Fibroblast of lung (primary cell): ENCODE measurements around the gene PIGZ. TPM values are rescaled to one million over a fixed set of nuclear protein-coding genes. Genes with fewer than 3 reads are reported as not detected.

Source experiments
- DNase-seq, 2 donors: peaks; one replicate each; pipeline versions ENCODE4 v3.0.0 to v3.0.0-alpha.2; 2010; ENCODE audit warnings: low read depth in 2 of 2
- H2AFZ ChIP-seq: 2 replicates; pipeline ENCODE4 v1.5.1; 2012; ENCODE audit warnings: low read length, control low read depth, inconsistent platforms
- H3K27ac ChIP-seq: 2 replicates; pipeline ENCODE4 v1.5.1; 2011; ENCODE audit warnings: low read length, control low read depth; ENCODE audit not compliant: insufficient read depth
- H3K27me3 ChIP-seq: 2 replicates; pipeline ENCODE4 v1.5.1; 2011; ENCODE audit warnings: mild to moderate bottlenecking, low read length; ENCODE audit not compliant: control insufficient read depth, insufficient read depth
- H3K36me3 ChIP-seq: 2 replicates; pipeline ENCODE4 v1.5.1; 2011; ENCODE audit warnings: low read length; ENCODE audit not compliant: control insufficient read depth, insufficient read depth
- H3K4me1 ChIP-seq: 2 replicates; pipeline ENCODE4 v1.5.1; 2011; ENCODE audit warnings: low read length; ENCODE audit not compliant: control insufficient read depth, insufficient read depth; ENCODE audit errors: extremely low read depth
- H3K4me2 ChIP-seq: 2 replicates; pipeline ENCODE4 v1.5.1; 2011; ENCODE audit warnings: low read length, control low read depth; ENCODE audit not compliant: insufficient read depth; ENCODE audit errors: extremely low read depth
- H3K4me3 ChIP-seq, 4 experiments: fragments of 200-600 bp in 1 of 4; sonication (generic) in 1 of 4; replicated peaks in 1 of 4; 2 replicates each; pipeline ENCODE4 v1.5.1; 2011 to 2016; ENCODE audit warnings: low read length in 4 of 4, low read depth in 3 of 4, mild to moderate bottlenecking in 3 of 4, control low read depth in 2 of 4, inconsistent platforms in 1 of 4, mixed read lengths in 1 of 4; ENCODE audit not compliant: insufficient read depth in 1 of 4; ENCODE audit errors: control extremely low read depth in 1 of 4
- H3K79me2 ChIP-seq: 2 replicates; pipeline ENCODE4 v1.5.1; 2012; ENCODE audit warnings: mild to moderate bottlenecking, low read length, inconsistent platforms; ENCODE audit not compliant: control insufficient read depth, insufficient read depth
- H3K9ac ChIP-seq: 2 replicates; pipeline ENCODE4 v1.5.1; 2011; ENCODE audit warnings: mild to moderate bottlenecking, low read length, control low read depth; ENCODE audit not compliant: insufficient read depth
- H3K9me3 ChIP-seq: 2 replicates; pipeline ENCODE4 v1.5.1; 2012; ENCODE audit warnings: low read depth, low read length; ENCODE audit not compliant: control insufficient read depth, insufficient read depth
- H4K20me1 ChIP-seq: 2 replicates; pipeline ENCODE4 v1.5.1; 2011; ENCODE audit warnings: low read length; ENCODE audit not compliant: control insufficient read depth, insufficient read depth; ENCODE audit errors: extremely low read depth
- CTCF ChIP-seq, 2 donors: IDR thresholded peaks in 1 of 2; conservative IDR thresholded peaks in 1 of 2; 1 replicate in 1 of 2; 2 replicates in 1 of 2; pipeline ENCODE4 v1.5.1; 2011 to 2012; ENCODE audit warnings: low read length in 2 of 2, control low read depth in 1 of 2, inconsistent platforms in 1 of 2, low read depth in 1 of 2, mild to moderate bottlenecking in 1 of 2
- EZH2 ChIP-seq: IDR thresholded peaks from 2 replicates; pipeline ENCODE4 v1.5.1; 2012; ENCODE audit warnings: low read length, control low read depth, mild to moderate bottlenecking; ENCODE audit errors: missing control alignments
- polyA plus RNA-seq, 2 donors: library from polyadenylated mRNA; depleted of rRNA in 1 of 2; stranded (reverse) in 1 of 2; unstranded in 1 of 2; fragments of >200 nt; gene quantifications; 2 replicates each; pipeline ENCODE4 v1.2.1, GENCODE V29; 2011 to 2012; ENCODE audit warnings: missing spikeins in 1 of 2
- total RNA-seq: library from RNA; depleted of rRNA; stranded (reverse); fragments of >200 nt; gene quantifications from 2 replicates; pipeline ENCODE4 v1.2.1, GENCODE V29; 2014

The PIGZ gene
- total and polyA plus RNA-seq, 2 donors (not counting 1 experiment from before 2014, with no cell fraction given) = 0.66 to 2.0 TPM

- Histone ChIP-seq H3K4me3 (peak overlapping the region; percentile 87 to 99 (median 97)), H3K4me2 (peak overlapping the region; percentile 96), H3K27ac (peak overlapping the region; percentile 98), H3K4me1 (peaks cover 10% of the 10 kb centered on the region), H3K79me2 (peaks cover 47% of the 10 kb centered on the region), H3K27me3 (no peaks in the 10 kb centered on the region), H3K9me3 (no peaks in the 10 kb centered on the region), H3K36me3 (peaks cover 3% of the 10 kb centered on the region), H2AFZ (peak overlapping the region; percentile 75), H3K9ac (peak overlapping the region; percentile 77), H4K20me1 (no peaks in the 10 kb centered on the region)
- TF ChIP-seq CTCF (conservative IDR thresholded peaks at IDR 0.05 in 1 of 2, IDR thresholded peaks at IDR 0.05 in 1 of 2; ENCODE audit: low read depth in 1 of 2, low read length in 2 of 2) = no peak
- TF ChIP-seq EZH2 = no peak
- peak in 1 of 2 donors; percentile 38 for DNase-seq
Observed at GRCh38 chr3:196942915-196943277, 25.7 kb downstream of the PIGZ start.

DNA sequence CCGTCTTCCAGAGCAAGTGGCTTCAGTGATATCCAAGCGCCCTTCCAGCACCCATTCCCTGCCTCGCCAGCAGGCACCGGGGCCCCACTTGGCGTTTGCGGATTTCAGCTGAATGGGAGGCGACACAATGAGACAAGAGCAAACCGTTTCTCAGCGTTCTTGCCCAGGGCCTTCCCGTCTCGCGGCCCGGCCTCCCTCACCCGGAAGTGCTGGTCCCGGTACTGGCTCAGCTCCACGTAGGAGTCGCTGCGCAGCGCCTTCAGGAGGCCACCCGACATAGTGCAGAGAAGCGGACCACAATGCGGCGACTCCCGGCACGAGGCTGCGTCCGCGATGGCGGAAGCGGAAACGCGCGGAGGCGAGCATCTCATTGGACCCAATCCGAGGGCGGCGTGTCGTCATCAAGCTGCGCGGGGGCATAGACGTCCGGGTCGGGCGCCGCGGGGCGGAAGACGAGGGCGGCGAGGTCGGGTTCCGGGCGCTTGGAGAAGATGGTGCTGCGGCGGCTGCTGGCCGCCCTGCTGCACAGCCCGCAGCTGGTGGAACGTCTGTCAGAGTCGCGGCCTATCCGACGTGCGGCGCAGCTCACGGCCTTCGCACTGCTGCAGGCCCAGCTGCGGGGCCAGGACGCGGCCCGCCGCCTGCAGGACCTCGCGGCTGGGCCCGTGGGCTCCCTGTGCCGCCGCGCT is 26.3 kb downstream of the PIGZ start, which contains the start of gene NCBP2:
TSS of gene NCBP2 (minus strand) at position 303 of the 689 bp plus-strand sequence. CDS start at position 278, 25 bp downstream.
- H3K4me1 ChIP-seq = peaks cover 10% of the 10 kb centered on the region
- peak within 1 kb of the TSS; percentile 98 for H3K27ac ChIP-seq
- peak within 1 kb of the TSS; percentile 96 to 99 (median 98) for H3K4me3 ChIP-seq
- H3K4me2 ChIP-seq = peak within 1 kb of the TSS; percentile 96
- H3K36me3 ChIP-seq = peaks cover 7% of the 10 kb centered on the region
- no peaks in the 10 kb centered on the region for H3K27me3 ChIP-seq
- DNase-seq = peak; percentile 97 to 98
- H3K9ac ChIP-seq = peak within 1 kb of the TSS; percentile 97
- no peaks in the 10 kb centered on the region for H3K9me3 ChIP-seq
- H2AFZ ChIP-seq = peak within 1 kb of the TSS; percentile 95
- peaks cover 51% of the 10 kb centered on the region for H3K79me2 ChIP-seq
- no peaks in the 10 kb centered on the region for H4K20me1 ChIP-seq
- TF ChIP-seq EZH2 (no peak), CTCF (conservative IDR thresholded peaks at IDR 0.05 in 1 of 2, IDR thresholded peaks at IDR 0.05 in 1 of 2; ENCODE audit: low read depth in 1 of 2, low read length in 2 of 2) (peak; percentile 50 to 70)

DNA sequence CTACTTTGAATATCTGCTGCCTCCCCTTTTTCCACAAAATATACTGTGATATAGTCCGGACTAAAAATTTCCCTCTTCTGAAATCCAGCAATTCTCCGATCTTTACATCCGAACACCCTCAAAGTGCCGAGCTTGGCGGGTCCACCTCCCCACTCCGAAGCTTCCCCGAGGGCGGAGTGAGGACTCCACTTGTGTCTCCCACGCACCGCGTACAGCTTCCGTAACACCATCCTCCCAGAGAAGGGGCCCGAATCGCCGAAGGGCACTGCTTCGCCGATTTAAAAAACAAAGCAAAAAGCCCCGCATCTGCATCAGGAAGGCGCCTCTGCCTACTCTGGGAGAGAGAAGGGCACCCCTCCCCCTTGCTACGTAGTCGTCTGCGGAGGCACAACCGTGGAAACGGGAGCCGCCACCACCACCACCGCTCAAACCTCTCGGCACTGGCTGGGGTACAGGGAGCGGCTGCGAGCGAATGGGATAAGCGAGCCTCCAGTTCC is 26.9 kb downstream of the PIGZ start:
- H3K79me2 ChIP-seq = peaks cover 51% of the 10 kb centered on the region
- DNase-seq = peak in 1 of 2 donors; percentile 52
- peaks cover 10% of the 10 kb centered on the region for H3K4me1 ChIP-seq
- H3K4me3 ChIP-seq = peak overlapping the region; percentile 96 to 99 (median 98)
- H4K20me1 ChIP-seq = no peaks in the 10 kb centered on the region
- no peaks in the 10 kb centered on the region for H3K27me3 ChIP-seq
- H3K36me3 ChIP-seq = peaks cover 8% of the 10 kb centered on the region
- peak overlapping the region; percentile 68 for H3K4me2 ChIP-seq
- TF ChIP-seq EZH2 (no peak), CTCF (conservative IDR thresholded peaks at IDR 0.05 in 1 of 2, IDR thresholded peaks at IDR 0.05 in 1 of 2; ENCODE audit: low read depth in 1 of 2, low read length in 2 of 2) (no peak)
- no peaks in the 10 kb centered on the region for H3K9me3 ChIP-seq
- H3K9ac ChIP-seq = peak overlapping the region; percentile 97
- peak overlapping the region; percentile 98 for H3K27ac ChIP-seq
- H2AFZ ChIP-seq = peak overlapping the region; percentile 95
